ENCODE measurements around the gene ADGRE1. TPM values are rescaled to one million over a fixed set of nuclear protein-coding genes. Genes with fewer than 3 reads are reported as not detected.

Gene ADGRE1
- polyA plus RNA-seq, 1 donor (not counting 4 experiments of a cell fraction or from before 2014, with no cell fraction given), result not detected

- no peak overlapping the region for H3K4me3 ChIP-seq (ENCODE audit: control insufficient read depth in 2 of 3, extremely low read depth in 1 of 3, insufficient read depth in 2 of 3, low read depth in 1 of 3, low read length in 3 of 3)
- no peak overlapping the region for H3K27ac ChIP-seq (ENCODE audit: control insufficient read depth, insufficient read depth, low read length)
- H3K79me2 ChIP-seq (ENCODE audit: control insufficient read depth, insufficient read depth, low read length), result no peaks in the 10 kb centered on the region
- H2AFZ ChIP-seq (ENCODE audit: control insufficient read depth, low read length), result no peak overlapping the region
- H3K9me1 ChIP-seq (ENCODE audit: control insufficient read depth, extremely low read depth, insufficient read depth, low read length), result no peaks in the 10 kb centered on the region
- H3K36me3 ChIP-seq (ENCODE audit: control insufficient read depth in 2 of 2, extremely low read depth in 1 of 2, insufficient read depth in 2 of 2, low read length in 2 of 2), result no peaks in the 10 kb centered on the region
- no peak overlapping the region for H3K4me2 ChIP-seq (ENCODE audit: control insufficient read depth, extremely low read depth, insufficient read depth, low read depth, low read length)
- no peaks in the 10 kb centered on the region for H3K4me1 ChIP-seq (ENCODE audit: control insufficient read depth, extremely low read depth, insufficient read depth, low read length)
- dilution Hi-C loops (cut with MboI; ENCODE audit: extremely low pct_ligation_motif_present, low sequenced_read_pairs), result no loop called here
- no peaks in the 10 kb centered on the region for H4K20me1 ChIP-seq (ENCODE audit: control insufficient read depth, extremely low read depth, insufficient read depth, low read length)
- DNase-seq (ENCODE audit: low read depth, low spot score), result no peak
- H3K27me3 ChIP-seq (ENCODE audit: control insufficient read depth, extremely low read depth, insufficient read depth, low read length), result no peaks in the 10 kb centered on the region
- TF ChIP-seq EZH2 (IDR thresholded peaks at IDR 0.05; ENCODE audit: low read length) (no peak), CTCF (optimal IDR thresholded peaks at IDR 0.05 in 1 of 3, IDR thresholded peaks at IDR 0.05 in 1 of 3, conservative IDR thresholded peaks at IDR 0.05 in 1 of 3; ENCODE audit: extremely low read depth in 1 of 3, insufficient read depth in 2 of 3, low read length in 3 of 3) (no peak)
- no peak overlapping the region for H3K9ac ChIP-seq (ENCODE audit: control insufficient read depth, extremely low read depth, insufficient read depth, low read length)
- no peak for FAIRE-seq
- no peaks in the 10 kb centered on the region for H3K9me3 ChIP-seq (ENCODE audit: control insufficient read depth, low read depth, low read length)
Observed at GRCh38 chr19:6842871-6843607, 44.3 kb upstream of the ADGRE1 start.

DNA sequence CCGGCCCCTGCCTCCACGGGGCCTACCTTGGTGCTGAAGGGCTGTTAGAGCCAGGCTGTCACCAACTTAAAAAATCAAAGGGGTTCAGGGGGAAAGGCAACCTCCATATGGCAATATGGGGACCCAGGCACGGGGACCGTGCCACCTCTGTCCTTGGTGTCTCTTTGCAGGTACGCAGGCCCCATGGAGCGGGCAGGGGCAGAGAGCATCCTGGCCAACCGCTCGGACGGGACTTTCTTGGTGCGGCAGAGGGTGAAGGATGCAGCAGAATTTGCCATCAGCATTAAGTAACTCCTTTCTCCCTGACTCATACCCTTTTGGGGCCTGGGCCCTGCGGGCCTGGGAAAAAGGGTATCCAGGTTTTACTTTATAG, 39.6 kb upstream of the ADGRE1 start:
- Histone ChIP-seq H3K27me3 (ENCODE audit: control insufficient read depth, extremely low read depth, insufficient read depth, low read length) (no peaks in the 10 kb centered on the region), H3K9me1 (ENCODE audit: control insufficient read depth, extremely low read depth, insufficient read depth, low read length) (no peaks in the 10 kb centered on the region), H4K20me1 (ENCODE audit: control insufficient read depth, extremely low read depth, insufficient read depth, low read length) (no peaks in the 10 kb centered on the region), H3K4me3 (ENCODE audit: control insufficient read depth in 2 of 3, extremely low read depth in 1 of 3, insufficient read depth in 2 of 3, low read depth in 1 of 3, low read length in 3 of 3) (no peak overlapping the region), H3K9me3 (ENCODE audit: control insufficient read depth, low read depth, low read length) (no peaks in the 10 kb centered on the region), H3K4me2 (ENCODE audit: control insufficient read depth, extremely low read depth, insufficient read depth, low read depth, low read length) (no peak overlapping the region), H3K36me3 (ENCODE audit: control insufficient read depth in 2 of 2, extremely low read depth in 1 of 2, insufficient read depth in 2 of 2, low read length in 2 of 2) (no peaks in the 10 kb centered on the region), H3K27ac (ENCODE audit: control insufficient read depth, insufficient read depth, low read length) (no peak overlapping the region), H2AFZ (ENCODE audit: control insufficient read depth, low read length) (no peak overlapping the region), H3K9ac (ENCODE audit: control insufficient read depth, extremely low read depth, insufficient read depth, low read length) (no peak overlapping the region), H3K79me2 (ENCODE audit: control insufficient read depth, insufficient read depth, low read length) (no peaks in the 10 kb centered on the region), H3K4me1 (ENCODE audit: control insufficient read depth, extremely low read depth, insufficient read depth, low read length) (no peaks in the 10 kb centered on the region)
- dilution Hi-C loops (cut with MboI; ENCODE audit: extremely low pct_ligation_motif_present, low sequenced_read_pairs), result no loop called here
- FAIRE-seq (no peak), DNase-seq (ENCODE audit: low read depth, low spot score) (no peak)
- TF ChIP-seq CTCF (optimal IDR thresholded peaks at IDR 0.05 in 1 of 3, IDR thresholded peaks at IDR 0.05 in 1 of 3, conservative IDR thresholded peaks at IDR 0.05 in 1 of 3; ENCODE audit: extremely low read depth in 1 of 3, insufficient read depth in 2 of 3, low read length in 3 of 3), result no peak
- TF ChIP-seq EZH2 (IDR thresholded peaks at IDR 0.05; ENCODE audit: low read length), result no peak

All from keratinocyte (primary cell).